PC-3 (cell line): ENCODE data around the gene PDIK1L. TPM values are rescaled to one million over a fixed set of nuclear protein-coding genes. Genes with fewer than 3 reads are reported as not detected.

ENCODE experiments used
- ATAC-seq: fragments of 200-7000 bp; cut with Tn5 transposase; 2 replicates; pipeline ENCODE4 v1.9.1; 2020; ENCODE audit warnings: mild to moderate bottlenecking, moderate library complexity
- BruUV-seq: library from RNA; stranded (reverse); fragments of 400-500 nt; replicated peaks from 2 replicates; lab custom pipeline; 2021; lab: Mats Ljungman, UMichigan
- CTCF ChIA-PET: fragments of 300-600 bp; sonication (Branson Sonifier 250); formaldehyde crosslinking; loops from one replicate; lab custom pipeline; 2022; ENCODE audit warnings: antibody characterized with exemption; lab: Charles Lee
- POLR2A ChIA-PET: fragments of 300-600 bp; sonication (Branson Sonifier 250); formaldehyde crosslinking; loops from one replicate; lab custom pipeline; 2022; ENCODE audit warnings: antibody characterized with exemption; ENCODE audit not compliant: unreplicated experiment; lab: Charles Lee
- DNase-seq: peaks from one replicate; pipeline ENCODE4 v3.0.0-alpha.2; 2015
- H2AFZ ChIP-seq: fragments of 300-600 bp; sonication (generic); 2 replicates; pipeline ENCODE4 v1.6.0; 2016; ENCODE audit warnings: antibody characterized with exemption, low read length
- H3F3A ChIP-seq: fragments of 300-600 bp; sonication (generic); one replicate; pipeline ENCODE4 v1.6.0; 2017; ENCODE audit warnings: antibody characterized with exemption, low read length, control low read depth, mild to moderate bottlenecking; ENCODE audit not compliant: unreplicated experiment
- H3K27ac ChIP-seq: fragments of 300-600 bp; sonication (generic); 2 replicates; pipeline ENCODE4 v1.5.1; 2016; ENCODE audit warnings: mild to moderate bottlenecking, low read length
- H3K27me3 ChIP-seq: fragments of 300-600 bp; sonication (generic); 2 replicates; pipeline ENCODE4 v1.6.1; 2016; ENCODE audit warnings: low read length, mixed read lengths
- H3K36me3 ChIP-seq: fragments of 300-600 bp; sonication (generic); 2 replicates; pipeline ENCODE4 v1.6.1; 2016; ENCODE audit warnings: low read depth, mixed run types, low read length, mixed read lengths
- H3K4me1 ChIP-seq: fragments of 300-600 bp; sonication (generic); 2 replicates; pipeline ENCODE4 v1.5.1; 2016; ENCODE audit warnings: low read length; ENCODE audit not compliant: insufficient read depth
- H3K4me2 ChIP-seq: fragments of 300-600 bp; sonication (generic); 2 replicates; pipeline ENCODE4 v1.6.0; 2016; ENCODE audit warnings: low read length
- H3K4me3 ChIP-seq: fragments of 300-600 bp; sonication (generic); 2 replicates; pipeline ENCODE4 v1.5.1; 2016; ENCODE audit warnings: mild to moderate bottlenecking, low read length, mixed read lengths
- H3K79me2 ChIP-seq: fragments of 300-600 bp; sonication (generic); 2 replicates; pipeline ENCODE4 v1.6.1; 2017; ENCODE audit warnings: low read length, mixed read lengths
- H3K9ac ChIP-seq: fragments of 300-600 bp; sonication (generic); 2 replicates; pipeline ENCODE4 v1.6.0; 2016; ENCODE audit warnings: mild to moderate bottlenecking, low read length
- H3K9me2 ChIP-seq: fragments of 300-600 bp; sonication (generic); replicated peaks from 2 replicates; pipeline ENCODE4 v1.6.1; 2016; ENCODE audit warnings: mixed run types, low read length, mixed read lengths
- H3K9me3 ChIP-seq: fragments of 300-600 bp; sonication (generic); 2 replicates; pipeline ENCODE4 v1.6.1; 2016; ENCODE audit warnings: low read length, mixed read lengths
- H4K20me1 ChIP-seq: fragments of 300-600 bp; sonication (generic); 2 replicates; pipeline ENCODE4 v1.6.1; 2016; ENCODE audit warnings: low read length, mixed read lengths
- CTCF ChIP-seq: fragments of 300-600 bp; sonication (generic); conservative IDR thresholded peaks from 2 replicates; pipeline ENCODE4 v1.5.1; 2017; ENCODE audit warnings: antibody characterized with exemption, low read depth, mild to moderate bottlenecking, low read length
- EZH2 ChIP-seq: fragments of 300-600 bp; sonication (generic); IDR thresholded peaks from one replicate; pipeline ENCODE4 v1.6.1; 2017; ENCODE audit warnings: antibody characterized with exemption, mild to moderate bottlenecking, low read length; ENCODE audit not compliant: unreplicated experiment
- EZH2phosphoT487 ChIP-seq: fragments of 300-600 bp; sonication (generic); IDR thresholded peaks from 2 replicates; pipeline ENCODE4 v1.6.1; 2018; ENCODE audit warnings: mild to moderate bottlenecking, antibody characterized with exemption, low read length, borderline replicate concordance
- intact Hi-C: fragments of 100-400 bp; cut with micrococcal nuclease; formaldehyde crosslinking; loops from 2 replicates; pipeline ENCODE4 v1.9.0; 2023
- total RNA-seq: library from RNA; depleted of rRNA; stranded (reverse); fragments of >200 nt; gene quantifications from 2 replicates; pipeline ENCODE4 v1.2.3, GENCODE V29; 2014

PDIK1L gene
- total RNA-seq, 1 experiment from 2014 or later: 5.2 TPM

- Histone ChIP-seq H3K36me3 (no peaks in the 10 kb centered on the region), H3K9me3 (no peaks in the 10 kb centered on the region), H3K27ac (no peak overlapping the region), H3F3A (no peaks in the 10 kb centered on the region), H3K79me2 (peaks cover 4% of the 10 kb centered on the region), H3K4me3 (no peak overlapping the region), H3K4me2 (peak overlapping the region; percentile 82; the same call in 1 of the 2 replicates), H3K4me1 (0 out of 2 replicates have a peak, but pooled peaks cover 4% of the 10 kb centered on the region), H4K20me1 (no peaks in the 10 kb centered on the region), H2AFZ (peak overlapping the region; percentile 88; the same call in 1 of the 2 replicates), H3K27me3 (no peaks in the 10 kb centered on the region), H3K9ac (no peak overlapping the region), H3K9me2 (no peaks in the 10 kb centered on the region)
- ATAC-seq: no peak
- no TSS peak for BruUV-seq
- CTCF ChIA-PET: no interaction called here
- POLR2A ChIA-PET: no interaction called here
- DNase-seq: no peak
- intact Hi-C loops: loop anchor here (5.0 kb wide), 1 partner anchor 58 kb away; no protein-coding TSS in a partner anchor
- TF ChIP-seq EZH2phosphoT487: no peak
- no peak for TF ChIP-seq CTCF
- TF ChIP-seq EZH2: no peak
Observed at GRCh38 chr1:26164861-26165842, 53.5 kb downstream of the PDIK1L start.

GRCh38 chr1:26166719-26167281 lies 55.2 kb downstream of the PDIK1L start:
- no peak for ATAC-seq
- no peak for DNase-seq
- Histone ChIP-seq H3K9me3 (no peaks in the 10 kb centered on the region), H3K27ac (no peak overlapping the region), H3F3A (no peaks in the 10 kb centered on the region), H3K9ac (no peak overlapping the region), H3K36me3 (no peaks in the 10 kb centered on the region), H3K4me2 (no peak overlapping the region), H3K4me1 (peaks cover 11% of the 10 kb centered on the region), H2AFZ (no peak overlapping the region), H3K4me3 (no peak overlapping the region), H4K20me1 (no peaks in the 10 kb centered on the region), H3K27me3 (no peaks in the 10 kb centered on the region), H3K9me2 (no peaks in the 10 kb centered on the region), H3K79me2 (peaks cover 19% of the 10 kb centered on the region)
- TF ChIP-seq EZH2: no peak
- no peak for TF ChIP-seq CTCF
- no peak for TF ChIP-seq EZH2phosphoT487
- ChIA-PET CTCF (no interaction called here), POLR2A (no interaction called here)
- no TSS peak for BruUV-seq
- intact Hi-C loops: no loop called here
